Testis (tissue), 3 donors: ENCODE data around the gene EYS. TPM values are rescaled to one million over a fixed set of nuclear protein-coding genes. Genes with fewer than 3 reads are reported as not detected.

Experiments used
- DNase-seq: peaks from one replicate; pipeline ENCODE4 v3.0.0-alpha.2; 2019
- H3K27ac ChIP-seq, 2 donors: fragments of 200-600 bp; sonication (generic); one replicate each; pipeline ENCODE4 v1.5.1; 2019
- H3K27me3 ChIP-seq: fragments of 200-600 bp; sonication (generic); one replicate; pipeline ENCODE4 v1.5.1; 2019
- H3K36me3 ChIP-seq: fragments of 200-600 bp; sonication (generic); one replicate; pipeline ENCODE4 v1.5.1; 2017; ENCODE audit warnings: low read depth; ENCODE audit errors: missing control alignments
- H3K4me1 ChIP-seq: fragments of 200-600 bp; sonication (generic); one replicate; pipeline ENCODE4 v1.5.1; 2019
- H3K4me3 ChIP-seq, 2 donors: fragments of 200-600 bp; sonication (generic); one replicate each; pipeline ENCODE4 v1.5.1; 2017 to 2019
- H3K9me3 ChIP-seq: fragments of 200-600 bp; sonication (generic); one replicate; pipeline ENCODE4 v1.5.1; 2017
- CTCF ChIP-seq, 3 experiments: fragments of 450-650 bp in 2 of 3; fragments of 200-600 bp in 1 of 3; sonication (generic) in 1 of 3; IDR thresholded peaks; one replicate each; pipeline ENCODE4 v1.5.1; 2016 to 2019; ENCODE audit warnings: antibody characterized with exemption in 3 of 3, mild to moderate bottlenecking in 2 of 3, moderate library complexity in 1 of 3
- POLR2A ChIP-seq: fragments of 450-650 bp; IDR thresholded peaks from one replicate; pipeline ENCODE4 v1.6.1; 2017; ENCODE audit warnings: antibody characterized with exemption, mild to moderate bottlenecking, moderate library complexity
- WGBS, 2 donors: methylation state at CpG; one replicate each; pipeline ENCODE4 v1.1.5; 2018; 5-methylcytosine and 5-hydroxymethylcytosine counted together
- intact Hi-C: fragments of 100-400 bp; cut with DNase I; formaldehyde crosslinking; loops from one replicate; pipeline ENCODE4 v1.15.1; 2023; ENCODE audit warnings: low total_unique reads
- polyA plus RNA-seq: library from polyadenylated mRNA; stranded (reverse); fragments of 350-450 nt; fragmentation: Illumina TruSeq; extraction: RNeasy Lipid Tissue Mini Kit (QIAGEN cat#74804); gene quantifications from one replicate; pipeline ENCODE4 v1.2.3, GENCODE V29; 2014; ENCODE audit warnings: low read depth, low replicate concordance; ENCODE audit not compliant: insufficient read depth
- total RNA-seq, 2 donors: library from RNA; depleted of rRNA; stranded (reverse); fragments of >200 nt; gene quantifications; one replicate each; pipeline ENCODE4 v1.2.3, GENCODE V29; 2016

Gene EYS
- total and polyA plus RNA-seq, 3 donors from 2014 or later = 1.3 to 2.8 (median 2.6) TPM

GRCh38 chr6:64547594-64548268 lies 1159.3 kb downstream of the EYS start:
- no peaks in the 10 kb centered on the region for H3K4me1 ChIP-seq
- H3K27me3 ChIP-seq = no peaks in the 10 kb centered on the region
- TF ChIP-seq CTCF (IDR thresholded peaks at IDR 0.05) = no peak
- TF ChIP-seq POLR2A = no peak
- intact Hi-C loops = no loop called here
- no peak for DNase-seq
- H3K27ac ChIP-seq = no peak overlapping the region
- no peak overlapping the region for H3K4me3 ChIP-seq
- 96 to 98% methylated on average over 8 to 19 of the region's 20 CpGs for WGBS, 2 donors
- H3K9me3 ChIP-seq = no peaks in the 10 kb centered on the region
- H3K36me3 ChIP-seq = no peaks in the 10 kb centered on the region

GRCh38 chr6:64539917-64540316 lies 1167.1 kb downstream of the EYS start:
- 58 to 71% methylated on average over 2 of the region's 2 CpGs for WGBS, 2 donors
- intact Hi-C loops = no loop called here
- Histone ChIP-seq H3K27ac (no peak overlapping the region), H3K4me3 (no peak overlapping the region), H3K27me3 (no peaks in the 10 kb centered on the region), H3K36me3 (no peaks in the 10 kb centered on the region), H3K4me1 (no peaks in the 10 kb centered on the region), H3K9me3 (no peaks in the 10 kb centered on the region)
- DNase-seq = no peak
- TF ChIP-seq CTCF (IDR thresholded peaks at IDR 0.05) (no peak), POLR2A (no peak)

GRCh38 chr6:64538722-64539121 lies 1168.3 kb downstream of the EYS start:
- 94% methylated on average over 4 of the region's 4 CpGs for WGBS, 2 donors
- Histone ChIP-seq H3K4me1 (no peaks in the 10 kb centered on the region), H3K27ac (no peak overlapping the region), H3K36me3 (no peaks in the 10 kb centered on the region), H3K9me3 (no peaks in the 10 kb centered on the region), H3K4me3 (no peak overlapping the region), H3K27me3 (no peaks in the 10 kb centered on the region)
- intact Hi-C loops = no loop called here
- no peak for DNase-seq
- TF ChIP-seq CTCF (IDR thresholded peaks at IDR 0.05) = no peak
- no peak for TF ChIP-seq POLR2A

- intact Hi-C loops = no loop called here
- Histone ChIP-seq H3K36me3 (no peaks in the 10 kb centered on the region), H3K4me1 (no peaks in the 10 kb centered on the region), H3K9me3 (no peaks in the 10 kb centered on the region), H3K27me3 (no peaks in the 10 kb centered on the region), H3K27ac (no peak overlapping the region), H3K4me3 (no peak overlapping the region)
- DNase-seq = no peak
- WGBS, 2 donors = 88 to 96% methylated on average over 2 of the region's 2 CpGs
- TF ChIP-seq POLR2A (no peak), CTCF (IDR thresholded peaks at IDR 0.05) (no peak)
These were observed 1179.1 kb downstream of the EYS start for GRCh38 chr6:64527899-64528298.

GRCh38 chr6:64522859-64523258 lies 1184.2 kb downstream of the EYS start:
- Histone ChIP-seq H3K4me3 (no peak overlapping the region), H3K4me1 (no peaks in the 10 kb centered on the region), H3K9me3 (no peaks in the 10 kb centered on the region), H3K27me3 (no peaks in the 10 kb centered on the region), H3K36me3 (no peaks in the 10 kb centered on the region), H3K27ac (no peak overlapping the region)
- intact Hi-C loops = no loop called here
- no peak for DNase-seq
- no peak for TF ChIP-seq POLR2A
- TF ChIP-seq CTCF (IDR thresholded peaks at IDR 0.05) = no peak
